HUES64 (cell line): ENCODE results near the gene GPD1L.

Experiments
- H3K27ac ChIP-seq: 2 replicates; pipeline ENCODE4 v1.7.0; 2013; ENCODE audit warnings: low read depth, low read length, inconsistent platforms
- H3K27me3 ChIP-seq: 2 replicates; pipeline ENCODE4 v1.6.1; 2013; ENCODE audit warnings: mild to moderate bottlenecking, low read length; ENCODE audit not compliant: insufficient read depth
- H3K36me3 ChIP-seq: 2 replicates; pipeline ENCODE4 v1.6.1; 2013; ENCODE audit warnings: mild to moderate bottlenecking, low read length; ENCODE audit not compliant: insufficient read depth
- H3K4me1 ChIP-seq: 2 replicates; pipeline ENCODE4 v1.6.1; 2013; ENCODE audit warnings: mild to moderate bottlenecking, low read length, moderate library complexity; ENCODE audit not compliant: insufficient read depth
- H3K4me3 ChIP-seq: 2 replicates; pipeline ENCODE4 v1.5.1; 2013; ENCODE audit warnings: mild to moderate bottlenecking, low read length, moderate library complexity
- H3K9ac ChIP-seq: 2 replicates; pipeline ENCODE4 v1.6.1; 2013; ENCODE audit warnings: mild to moderate bottlenecking, low read depth, low read length
- H3K9me3 ChIP-seq: 2 replicates; pipeline ENCODE4 v1.6.1; 2013; ENCODE audit warnings: low read depth, low read length; ENCODE audit not compliant: insufficient read depth
- WGBS: fragments of 150-250, 120-280 bp; methylation state at CpG from one replicate; pipeline ENCODE4 v1.1.7; 2013; ENCODE audit warnings: missing lambda C conversion rate; 5-methylcytosine and 5-hydroxymethylcytosine counted together

Gene GPD1L

DNA sequence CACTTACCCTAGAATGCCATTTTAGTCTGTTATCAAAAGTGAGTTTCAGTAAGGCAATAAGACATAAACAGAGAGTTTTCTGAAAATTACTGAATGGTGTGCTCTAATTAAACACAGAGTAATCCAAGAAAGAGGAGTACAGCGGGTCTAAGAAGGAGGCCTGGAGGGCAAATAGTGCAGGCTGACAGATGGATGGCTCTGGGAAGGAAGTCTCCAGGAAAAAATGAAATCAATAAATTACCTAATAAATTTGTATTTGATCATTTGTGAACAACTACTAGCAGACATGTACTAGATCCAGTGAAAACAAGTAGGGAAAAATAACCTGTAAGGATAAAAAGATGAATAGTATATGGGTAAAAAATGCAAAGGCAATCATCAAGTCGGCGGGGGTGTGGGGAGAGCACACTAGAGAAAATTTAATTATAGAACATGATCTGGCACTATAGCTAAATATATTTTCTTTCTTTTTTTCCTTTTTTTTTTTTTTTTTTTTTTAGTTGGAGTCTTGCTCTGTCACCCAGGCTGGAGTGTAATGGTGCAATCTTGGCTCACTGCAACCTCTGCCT, 22.6 kb upstream of the GPD1L start:
- no peak overlapping the region for H3K9ac ChIP-seq
- H3K4me1 ChIP-seq, result no peaks in the 10 kb centered on the region
- H3K4me3 ChIP-seq, result no peak overlapping the region
- no peaks in the 10 kb centered on the region for H3K9me3 ChIP-seq
- H3K27ac ChIP-seq, result no peak overlapping the region
- WGBS, result 100% methylated on average over 3 of the region's 3 CpGs
- H3K27me3 ChIP-seq, result no peaks in the 10 kb centered on the region
- no peaks in the 10 kb centered on the region for H3K36me3 ChIP-seq

DNA sequence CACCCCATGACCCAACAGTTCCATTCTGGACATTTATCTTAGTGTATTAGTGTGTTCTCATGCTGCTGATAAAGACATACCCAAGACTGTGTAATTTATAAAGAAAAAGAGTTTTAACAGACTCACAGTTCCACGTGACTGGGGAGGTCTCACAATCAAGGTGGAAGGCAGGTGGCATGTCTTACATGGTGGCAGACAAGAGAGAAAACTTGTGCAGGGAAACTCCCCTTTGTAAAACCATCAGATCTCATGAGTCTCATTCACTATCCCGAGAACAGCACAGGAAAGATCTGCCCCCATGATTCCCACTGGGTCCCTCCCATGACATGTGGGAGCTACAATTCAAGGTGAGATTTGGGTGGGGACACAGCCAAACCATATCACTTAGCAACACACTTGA, 21.6 kb upstream of the GPD1L start:
- H3K4me1 ChIP-seq, result no peaks in the 10 kb centered on the region
- no peak overlapping the region for H3K27ac ChIP-seq
- no peak overlapping the region for H3K9ac ChIP-seq
- H3K9me3 ChIP-seq, result no peaks in the 10 kb centered on the region
- H3K27me3 ChIP-seq, result no peaks in the 10 kb centered on the region
- no peaks in the 10 kb centered on the region for H3K36me3 ChIP-seq
- WGBS, result 91% methylated on average over 2 of the region's 2 CpGs
- H3K4me3 ChIP-seq, result no peak overlapping the region

DNA sequence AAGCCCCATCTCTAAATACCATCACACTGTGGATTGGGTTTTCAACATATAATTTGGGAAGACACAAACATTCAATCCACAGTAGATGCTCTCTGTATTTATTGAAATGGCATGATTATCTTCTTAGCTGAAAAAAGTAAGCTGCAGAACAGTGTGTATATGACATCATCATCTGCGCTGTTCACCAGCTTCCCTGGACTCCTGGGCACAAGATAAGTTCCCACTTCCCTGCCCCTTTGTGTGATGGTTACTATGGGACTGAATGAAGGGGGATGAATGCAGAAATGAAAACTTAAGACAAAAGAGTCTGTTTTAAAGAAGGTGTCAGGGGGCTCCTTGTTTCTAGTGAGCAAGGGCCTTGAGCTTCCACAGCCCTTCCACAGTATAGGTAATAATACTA, 20.0 kb upstream of the GPD1L start:
- no peaks in the 10 kb centered on the region for H3K36me3 ChIP-seq
- H3K4me3 ChIP-seq, result no peak overlapping the region
- H3K27ac ChIP-seq, result no peak overlapping the region
- no peaks in the 10 kb centered on the region for H3K27me3 ChIP-seq
- no peaks in the 10 kb centered on the region for H3K9me3 ChIP-seq
- 100% methylated on average over 1 of the region's 1 CpG for WGBS
- H3K9ac ChIP-seq, result no peak overlapping the region
- no peaks in the 10 kb centered on the region for H3K4me1 ChIP-seq

DNA sequence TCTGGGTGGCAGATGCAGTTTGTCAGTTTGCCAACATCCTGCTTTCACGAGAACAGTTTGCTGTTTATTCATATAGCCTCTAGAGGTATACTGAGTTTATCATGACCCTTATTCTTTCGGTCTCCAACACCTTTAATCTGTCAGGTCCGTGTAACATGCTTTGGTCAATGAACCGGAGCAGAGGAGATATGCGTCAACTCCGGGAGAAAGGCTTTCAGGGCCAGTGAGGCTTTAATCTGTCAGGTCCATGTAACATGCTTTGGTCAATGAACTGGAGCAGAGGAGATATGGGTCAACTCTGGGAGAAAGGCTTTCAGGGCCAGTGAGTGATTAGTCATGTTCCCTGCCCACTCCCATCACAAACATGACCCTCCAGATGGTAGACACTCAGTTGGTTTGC, 16.9 kb upstream of the GPD1L start:
- no peaks in the 10 kb centered on the region for H3K4me1 ChIP-seq
- 94% methylated on average over 6 of the region's 6 CpGs for WGBS
- no peak overlapping the region for H3K9ac ChIP-seq
- no peaks in the 10 kb centered on the region for H3K9me3 ChIP-seq
- no peaks in the 10 kb centered on the region for H3K36me3 ChIP-seq
- no peak overlapping the region for H3K27ac ChIP-seq
- no peaks in the 10 kb centered on the region for H3K27me3 ChIP-seq
- no peak overlapping the region for H3K4me3 ChIP-seq

DNA sequence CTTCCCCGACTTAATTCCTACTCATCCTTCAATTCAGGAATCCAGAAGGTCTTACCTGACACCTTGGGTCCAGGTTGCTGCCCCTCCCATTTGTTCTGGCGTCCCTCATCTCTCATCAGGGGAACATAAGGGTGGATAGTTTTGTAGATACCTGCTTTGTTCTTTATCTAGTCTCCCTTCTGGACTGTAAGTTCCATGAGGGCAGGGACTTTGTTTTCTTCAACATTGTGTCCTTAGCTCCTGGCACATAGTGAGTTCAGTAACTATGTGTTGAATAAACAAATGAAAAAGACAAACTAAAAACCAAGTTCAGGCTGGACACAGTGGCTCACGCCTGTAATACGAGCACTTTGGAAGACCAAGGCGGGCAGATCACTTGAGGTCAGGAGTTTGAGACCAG, 13.2 kb upstream of the GPD1L start:
- Histone ChIP-seq H3K27me3 (no peaks in the 10 kb centered on the region), H3K9ac (no peak overlapping the region), H3K4me1 (no peaks in the 10 kb centered on the region), H3K9me3 (no peaks in the 10 kb centered on the region), H3K27ac (no peak overlapping the region), H3K36me3 (no peaks in the 10 kb centered on the region), H3K4me3 (no peak overlapping the region)
- 94% methylated on average over 5 of the region's 5 CpGs for WGBS

DNA sequence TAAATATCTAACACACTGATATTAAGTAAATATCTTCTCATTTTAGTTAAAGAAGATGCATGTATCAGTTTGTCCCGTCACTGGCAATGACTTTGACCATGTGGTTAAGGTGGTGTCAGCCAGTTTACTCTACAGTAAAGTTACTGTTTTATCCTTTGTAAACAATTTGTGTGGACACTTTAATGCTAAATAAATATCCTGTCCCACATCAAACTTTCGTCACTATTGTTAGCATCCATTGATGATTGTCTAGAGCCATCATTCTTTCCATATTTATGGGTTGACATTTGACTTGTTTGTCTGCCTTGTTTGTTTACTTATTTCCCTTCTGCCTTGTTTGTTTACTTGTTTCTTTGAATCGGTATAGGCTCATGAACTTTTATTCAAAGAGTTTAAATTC, 11.0 kb upstream of the GPD1L start:
- 92% methylated on average over 2 of the region's 3 CpGs for WGBS
- Histone ChIP-seq H3K9ac (no peak overlapping the region), H3K36me3 (no peaks in the 10 kb centered on the region), H3K4me3 (no peak overlapping the region), H3K4me1 (no peaks in the 10 kb centered on the region), H3K27ac (no peak overlapping the region), H3K27me3 (no peaks in the 10 kb centered on the region), H3K9me3 (peaks cover 1% of the 10 kb centered on the region; the same call in 1 of the 2 replicates)

DNA sequence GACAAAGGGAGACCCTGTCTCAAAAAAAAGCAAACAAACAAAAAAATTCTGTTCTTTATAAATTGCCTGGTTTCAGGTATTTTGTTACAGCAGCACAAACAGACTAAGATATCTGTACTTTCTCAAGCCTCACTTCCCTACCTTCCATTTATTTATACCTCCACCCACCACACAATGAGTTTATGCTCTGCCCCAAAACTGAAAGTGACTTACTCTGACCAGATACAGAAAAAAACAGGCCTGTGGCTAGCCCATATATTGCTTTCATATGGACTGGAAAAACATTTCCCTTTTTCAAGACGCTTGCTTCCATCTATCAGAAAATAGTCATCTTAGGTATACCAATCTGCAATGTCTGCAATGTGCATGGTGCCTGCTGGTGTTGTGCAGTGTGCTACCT, 8.7 kb upstream of the GPD1L start:
- Histone ChIP-seq H3K9me3 (peaks cover 25% of the 10 kb centered on the region), H3K27me3 (no peaks in the 10 kb centered on the region), H3K4me1 (no peaks in the 10 kb centered on the region), H3K4me3 (no peak overlapping the region), H3K9ac (no peak overlapping the region), H3K27ac (no peak overlapping the region), H3K36me3 (no peaks in the 10 kb centered on the region)
- WGBS, result 94% methylated on average over 1 of the region's 1 CpG

DNA sequence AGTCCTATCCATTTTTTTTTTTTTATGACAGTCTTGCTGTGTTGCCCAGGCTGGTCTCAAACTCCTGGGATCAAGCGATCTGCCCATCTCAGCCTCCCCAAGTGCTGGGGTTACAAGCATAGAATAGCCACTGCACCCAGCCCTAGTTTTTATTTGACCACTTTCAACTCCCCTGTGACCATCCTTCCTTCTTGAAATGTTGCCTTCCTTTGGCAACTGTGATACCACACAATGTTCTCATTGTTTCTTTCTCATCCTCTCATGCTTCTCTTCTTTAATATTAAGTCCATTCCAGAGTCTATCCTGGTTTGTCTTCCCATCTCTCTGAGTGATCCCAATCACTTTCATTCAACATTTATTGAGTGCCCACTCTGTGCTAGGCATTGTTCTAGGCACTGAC, 7.9 kb upstream of the GPD1L start:
- Histone ChIP-seq H3K4me1 (no peaks in the 10 kb centered on the region), H3K4me3 (no peak overlapping the region), H3K9me3 (peaks cover 32% of the 10 kb centered on the region), H3K27ac (no peak overlapping the region), H3K36me3 (no peaks in the 10 kb centered on the region), H3K27me3 (no peaks in the 10 kb centered on the region), H3K9ac (no peak overlapping the region)
- WGBS, result 92% methylated on average over 1 of the region's 1 CpG

DNA sequence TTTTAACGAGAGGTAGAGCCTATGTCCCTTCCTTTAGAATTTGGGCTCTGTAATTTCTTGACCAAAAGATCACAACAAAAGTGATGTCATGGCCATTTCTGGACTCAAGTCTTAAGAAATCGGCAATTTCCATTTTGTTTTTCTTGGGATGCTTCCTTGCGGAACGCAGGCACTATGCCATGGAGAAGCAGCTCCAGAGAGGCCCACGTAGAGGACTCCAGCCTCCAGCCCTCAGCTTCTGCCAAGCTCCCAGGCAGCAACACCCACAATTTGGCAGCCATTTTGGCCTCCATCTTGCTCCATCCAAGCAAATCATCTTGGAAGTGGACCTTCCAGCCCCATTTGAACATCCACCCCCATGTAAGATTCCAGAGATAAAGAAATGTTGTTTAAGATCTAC, 6.0 kb upstream of the GPD1L start:
- WGBS, result 93% methylated on average over 5 of the region's 5 CpGs
- Histone ChIP-seq H3K9me3 (peaks cover 36% of the 10 kb centered on the region), H3K4me3 (no peak overlapping the region), H3K27ac (no peak overlapping the region), H3K9ac (no peak overlapping the region), H3K27me3 (no peaks in the 10 kb centered on the region; the same call in 1 of the 2 replicates), H3K4me1 (no peaks in the 10 kb centered on the region), H3K36me3 (no peaks in the 10 kb centered on the region)

DNA sequence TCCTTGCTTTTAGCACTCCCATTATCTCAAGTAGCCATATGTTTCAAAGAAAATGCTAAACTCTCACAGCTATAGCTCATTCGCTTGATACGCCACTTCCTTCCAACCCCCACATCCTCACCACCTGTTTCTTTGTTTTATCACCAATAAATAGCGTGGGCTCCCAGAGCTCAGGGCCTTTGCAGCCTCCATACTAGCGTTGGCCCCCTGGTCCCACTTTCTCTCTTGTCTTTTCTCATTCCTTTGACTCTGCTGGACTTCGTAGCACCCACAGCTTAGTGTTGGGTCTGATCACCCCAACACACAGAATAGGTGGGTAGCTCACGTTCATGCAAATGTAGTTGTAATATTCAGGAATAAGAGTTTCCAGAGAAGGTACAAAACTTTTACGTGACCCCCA, 4.1 kb upstream of the GPD1L start:
- no peak overlapping the region for H3K4me3 ChIP-seq
- WGBS, result 91% methylated on average over 7 of the region's 7 CpGs
- peaks cover 36% of the 10 kb centered on the region for H3K9me3 ChIP-seq
- no peaks in the 10 kb centered on the region for H3K36me3 ChIP-seq
- peaks cover 7% of the 10 kb centered on the region for H3K27me3 ChIP-seq
- no peak overlapping the region for H3K27ac ChIP-seq
- no peaks in the 10 kb centered on the region for H3K4me1 ChIP-seq
- no peak overlapping the region for H3K9ac ChIP-seq

DNA sequence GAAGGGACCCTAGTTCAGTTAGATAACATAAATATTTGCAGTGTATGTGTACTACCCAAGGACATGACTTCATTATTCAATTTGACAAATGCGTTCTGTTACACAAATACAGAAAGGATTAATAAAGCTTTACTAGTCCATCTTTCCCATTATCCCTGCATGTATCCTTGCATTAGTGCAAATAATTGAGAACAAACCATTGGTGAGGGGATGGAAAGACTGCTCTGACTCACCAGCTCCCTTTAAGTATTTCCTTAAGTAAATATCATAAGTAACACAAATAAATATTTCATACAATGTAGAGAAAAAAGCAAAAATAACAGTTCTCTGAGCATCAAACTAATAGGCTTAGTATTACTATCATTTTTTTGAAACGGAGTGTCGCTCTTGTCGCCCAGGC, 1.9 kb upstream of the GPD1L start:
- H3K4me3 ChIP-seq, result no peak overlapping the region
- H3K36me3 ChIP-seq, result no peaks in the 10 kb centered on the region
- H3K9me3 ChIP-seq, result peaks cover 36% of the 10 kb centered on the region
- no peak overlapping the region for H3K9ac ChIP-seq
- H3K4me1 ChIP-seq, result no peaks in the 10 kb centered on the region
- 95% methylated on average over 4 of the region's 4 CpGs for WGBS
- H3K27me3 ChIP-seq, result peaks cover 20% of the 10 kb centered on the region
- H3K27ac ChIP-seq, result no peak overlapping the region
